ENCODE measurements around the gene AGFG1.
"Not testable (repeated sequence)": the region's sequence is repeated elsewhere in the genome, so short reads cannot be mapped to it uniquely, and the experiment has no call there.

The AGFG1 gene

GRCh38 chr2:227510620-227510958 lies 38.6 kb downstream of the AGFG1 start:
- TF ChIP-seq, protein P1, sequence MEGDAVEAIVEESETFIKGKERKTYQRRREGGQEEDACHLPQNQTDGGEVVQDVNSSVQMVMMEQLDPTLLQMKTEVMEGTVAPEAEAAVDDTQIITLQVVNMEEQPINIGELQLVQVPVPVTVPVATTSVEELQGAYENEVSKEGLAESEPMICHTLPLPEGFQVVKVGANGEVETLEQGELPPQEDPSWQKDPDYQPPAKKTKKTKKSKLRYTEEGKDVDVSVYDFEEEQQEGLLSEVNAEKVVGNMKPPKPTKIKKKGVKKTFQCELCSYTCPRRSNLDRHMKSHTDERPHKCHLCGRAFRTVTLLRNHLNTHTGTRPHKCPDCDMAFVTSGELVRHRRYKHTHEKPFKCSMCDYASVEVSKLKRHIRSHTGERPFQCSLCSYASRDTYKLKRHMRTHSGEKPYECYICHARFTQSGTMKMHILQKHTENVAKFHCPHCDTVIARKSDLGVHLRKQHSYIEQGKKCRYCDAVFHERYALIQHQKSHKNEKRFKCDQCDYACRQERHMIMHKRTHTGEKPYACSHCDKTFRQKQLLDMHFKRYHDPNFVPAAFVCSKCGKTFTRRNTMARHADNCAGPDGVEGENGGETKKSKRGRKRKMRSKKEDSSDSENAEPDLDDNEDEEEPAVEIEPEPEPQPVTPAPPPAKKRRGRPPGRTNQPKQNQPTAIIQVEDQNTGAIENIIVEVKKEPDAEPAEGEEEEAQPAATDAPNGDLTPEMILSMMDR (IDR thresholded peaks at IDR 0.05; ENCODE audit: low read depth, low read length) = no peak
- no peak overlapping the region for H3K4me3 ChIP-seq (ENCODE audit: low read depth, low read length)
- in situ Hi-C loops (cut with HindIII; ENCODE audit: low sequenced_read_pairs) = no loop called here
- no peak for DNase-seq (ENCODE audit: low read depth, low spot score)

- H3K4me3 ChIP-seq (ENCODE audit: low read depth, low read length) = no peak overlapping the region
- no peak for DNase-seq (ENCODE audit: low read depth, low spot score)
- in situ Hi-C loops (cut with HindIII; ENCODE audit: low sequenced_read_pairs) = no loop called here
- TF ChIP-seq, protein P1 (IDR thresholded peaks at IDR 0.05; ENCODE audit: low read depth, low read length) = no peak
Observed at GRCh38 chr2:227511239-227511930, 39.4 kb downstream of the AGFG1 start.

- DNase-seq (ENCODE audit: low read depth, low spot score) = no peak
- in situ Hi-C loops (cut with HindIII; ENCODE audit: low sequenced_read_pairs) = no loop called here
- TF ChIP-seq, protein P1 (IDR thresholded peaks at IDR 0.05; ENCODE audit: low read depth, low read length) = no peak
- no peak overlapping the region for H3K4me3 ChIP-seq (ENCODE audit: low read depth, low read length)
Observed at GRCh38 chr2:227511955-227512354, 40.0 kb downstream of the AGFG1 start.

GRCh38 chr2:227513113-227513512 lies 41.2 kb downstream of the AGFG1 start:
- DNase-seq (ENCODE audit: low read depth, low spot score) = no peak
- H3K4me3 ChIP-seq (ENCODE audit: low read depth, low read length) = no peak overlapping the region
- TF ChIP-seq, protein P1 (IDR thresholded peaks at IDR 0.05; ENCODE audit: low read depth, low read length) = no peak
- in situ Hi-C loops (cut with HindIII; ENCODE audit: low sequenced_read_pairs) = no loop called here

- no peak for DNase-seq (ENCODE audit: low read depth, low spot score)
- TF ChIP-seq, protein P1 (IDR thresholded peaks at IDR 0.05; ENCODE audit: low read depth, low read length) = no peak
- H3K4me3 ChIP-seq (ENCODE audit: low read depth, low read length) = no peak overlapping the region
- in situ Hi-C loops (cut with HindIII; ENCODE audit: low sequenced_read_pairs) = no loop called here
Observed at GRCh38 chr2:227515742-227516141, 43.8 kb downstream of the AGFG1 start.

- TF ChIP-seq, protein P1 (IDR thresholded peaks at IDR 0.05; ENCODE audit: low read depth, low read length) = no peak
- DNase-seq (ENCODE audit: low read depth, low spot score) = no peak
- no peak overlapping the region for H3K4me3 ChIP-seq (ENCODE audit: low read depth, low read length)
- in situ Hi-C loops (cut with HindIII; ENCODE audit: low sequenced_read_pairs) = no loop called here
Observed at GRCh38 chr2:227517724-227518123, 45.8 kb downstream of the AGFG1 start.

- peak; percentile 63 for DNase-seq (ENCODE audit: low read depth, low spot score)
- in situ Hi-C loops (cut with HindIII; ENCODE audit: low sequenced_read_pairs); H3K4me3 ChIP-seq (ENCODE audit: low read depth, low read length): not testable (repeated sequence)
Observed at GRCh38 chr2:227518278-227518865, 46.4 kb downstream of the AGFG1 start.

- DNase-seq (ENCODE audit: low read depth, low spot score); H3K4me3 ChIP-seq (ENCODE audit: low read depth, low read length); in situ Hi-C loops (cut with HindIII; ENCODE audit: low sequenced_read_pairs): not testable (repeated sequence)
Observed at GRCh38 chr2:227521178-227521577, 49.2 kb downstream of the AGFG1 start.

All from astrocyte of the spinal cord (primary cell).